GM12873 (cell line): ENCODE data around the gene PUS7.

Source experiments
- CTCF ChIP-seq: IDR thresholded peaks from 2 replicates; pipeline ENCODE4 v1.5.1; 2012; ENCODE audit warnings: low read depth, mild to moderate bottlenecking, moderate library complexity, low read length, control low read depth; ENCODE audit not compliant: insufficient read depth; ENCODE audit errors: missing control alignments

The PUS7 gene

GRCh38 chr7:105512415-105512814 lies 9.7 kb downstream of the PUS7 start:
- TF ChIP-seq CTCF: no peak

DNA sequence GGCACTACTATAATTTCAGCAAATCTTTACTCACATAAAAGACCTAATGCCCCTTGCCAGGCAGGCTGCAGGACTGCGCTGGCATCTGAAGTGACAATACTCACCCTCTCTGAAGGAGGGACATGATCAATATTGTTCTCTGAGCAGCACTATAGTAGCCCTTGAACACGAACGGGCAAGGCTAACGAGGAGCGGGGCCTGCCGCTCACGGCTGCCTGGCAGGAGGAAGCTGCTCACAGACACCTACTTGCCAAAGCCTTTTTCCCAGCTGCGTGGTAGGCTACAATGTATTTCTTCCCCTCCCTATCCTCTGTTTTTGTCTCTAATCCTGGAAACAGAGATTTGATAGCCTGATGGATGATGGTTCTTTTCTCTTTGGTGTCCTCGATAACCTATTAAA lies 19.9 kb downstream of the PUS7 start:
- no peak for TF ChIP-seq CTCF

GRCh38 chr7:105497016-105497415 lies 25.1 kb downstream of the PUS7 start:
- no peak for TF ChIP-seq CTCF

- no peak for TF ChIP-seq CTCF
These were observed 25.6 kb downstream of the PUS7 start for GRCh38 chr7:105496521-105496920.

DNA sequence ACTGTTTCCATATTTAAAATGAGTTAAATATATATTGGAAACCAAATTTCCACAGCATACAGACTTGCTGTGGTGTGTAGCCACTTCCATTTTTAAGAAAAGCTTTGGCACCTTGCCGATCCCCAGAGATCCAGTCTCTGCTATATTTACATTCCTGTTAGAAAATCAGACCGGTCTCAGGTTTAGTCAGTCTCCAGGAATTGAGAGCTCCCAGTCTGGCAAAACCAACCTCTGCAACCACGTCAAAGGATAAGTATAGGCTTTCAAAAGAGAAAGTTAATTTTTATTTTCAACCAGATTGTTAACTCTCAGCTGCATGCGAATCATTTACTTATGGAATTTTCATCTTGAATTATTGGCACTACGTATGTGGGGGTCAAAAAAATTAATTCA lies 28.2 kb downstream of the PUS7 start:
- TF ChIP-seq CTCF: no peak

DNA sequence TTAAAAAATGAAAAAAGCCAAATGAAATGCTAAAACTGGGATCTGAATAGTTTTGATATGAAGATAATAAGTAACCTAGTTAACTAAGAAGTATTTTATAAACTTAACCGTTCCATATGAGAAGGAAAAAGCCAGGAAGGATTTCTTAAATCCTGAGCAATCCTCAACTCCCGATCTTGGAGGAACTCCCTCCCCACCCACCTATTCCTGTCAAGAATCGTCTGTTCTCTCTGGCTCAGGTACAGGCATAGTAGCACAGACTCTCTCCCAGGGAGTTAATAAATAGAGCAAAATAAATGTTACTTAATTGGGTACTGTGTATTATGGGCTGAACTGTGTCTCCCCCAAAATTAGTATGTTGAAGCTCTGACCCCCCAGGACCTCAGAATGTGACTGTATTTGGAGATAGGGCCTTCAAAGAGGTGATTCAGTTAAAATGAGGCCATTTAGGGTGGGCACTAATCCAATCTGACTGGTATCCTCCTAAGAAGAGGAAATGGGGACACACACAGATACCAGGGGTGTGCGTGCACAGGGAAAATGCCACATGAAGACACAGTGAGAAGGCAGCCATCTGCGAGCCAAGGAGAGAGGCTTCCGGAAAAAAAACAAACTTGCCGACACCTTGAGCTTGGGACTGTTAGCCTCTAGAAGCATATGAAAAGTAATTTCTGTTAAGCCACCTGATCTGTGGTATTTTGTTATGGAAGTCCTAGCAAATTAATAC lies 28.7 kb downstream of the PUS7 start:
- TF ChIP-seq CTCF: no peak

DNA sequence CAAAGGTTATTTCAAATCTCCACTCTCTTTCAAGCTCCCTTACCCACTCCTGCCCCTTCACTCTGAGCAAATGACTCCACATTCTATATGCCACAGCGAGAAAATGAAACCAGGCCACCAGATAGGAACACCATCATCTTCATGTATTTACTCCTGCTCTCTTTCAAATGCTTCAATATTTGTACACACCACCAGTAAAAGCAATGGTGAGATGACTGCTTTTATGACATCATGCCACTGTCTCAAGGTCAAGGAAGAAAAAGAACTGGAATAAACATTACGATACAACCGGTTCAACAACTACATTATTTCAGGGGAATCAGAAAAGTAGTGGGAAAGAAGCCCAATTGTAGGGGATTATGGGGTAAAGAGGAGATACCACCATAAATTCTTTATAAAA lies 32.7 kb downstream of the PUS7 start:
- no peak for TF ChIP-seq CTCF
